B cell (primary cell): ENCODE data around the gene PDAP1. TPM values are rescaled to one million over a fixed set of nuclear protein-coding genes. Genes with fewer than 3 reads are reported as not detected.

Experiments
- ATAC-seq: fragments of 200-7000 bp; cut with Tn5 transposase; one replicate; pipeline ENCODE4 v1.10.0; 2021; ENCODE audit warnings: low read depth, mild to moderate bottlenecking, moderate number of reproducible peaks, moderate library complexity
- CTCF ChIA-PET: fragments of 350-600 bp; sonication (Branson Sonifier 250); formaldehyde crosslinking; loops from one replicate; lab custom pipeline; 2021; ENCODE audit warnings: antibody characterized with exemption, inconsistent platforms; lab: Charles Lee
- POLR2A ChIA-PET: fragments of 350-600 bp; sonication (Branson Sonifier 250); formaldehyde crosslinking; loops from one replicate; lab custom pipeline; 2021; ENCODE audit warnings: antibody characterized with exemption; lab: Charles Lee
- DNase-seq: peaks from one replicate; pipeline ENCODE4 v3.0.0; 2013
- H2AFZ ChIP-seq: 2 replicates; pipeline ENCODE4 v1.6.1; 2012; ENCODE audit warnings: mild to moderate bottlenecking, low read depth, low read length; ENCODE audit not compliant: insufficient read depth, poor library complexity, severe bottlenecking
- H3K27ac ChIP-seq, 2 donors: 1 replicate in 1 of 2; 2 replicates in 1 of 2; pipeline ENCODE4 v1.5.1; 2012 to 2013; ENCODE audit warnings: low read length in 2 of 2, mild to moderate bottlenecking in 2 of 2, moderate library complexity in 1 of 2
- H3K27me3 ChIP-seq, 4 experiments: fragments of 200-600 bp in 1 of 4; sonication (generic) in 1 of 4; replicated peaks in 1 of 4; 1 replicate in 2 of 4; 2 replicates in 2 of 4; pipeline versions ENCODE4 v1.6.1 to v1.7.0; 2013 to 2016; ENCODE audit warnings: low read length in 3 of 4, mild to moderate bottlenecking in 2 of 4, mixed read lengths in 1 of 4, moderate library complexity in 1 of 4; ENCODE audit not compliant: insufficient read depth in 4 of 4, control insufficient read depth in 3 of 4; ENCODE audit errors: control extremely low read depth in 1 of 4
- H3K36me3 ChIP-seq, 2 experiments: replicated peaks in 1 of 2; 1 replicate in 1 of 2; 2 replicates in 1 of 2; pipeline versions ENCODE4 v1.6.1 to v1.7.1; 2013; ENCODE audit warnings: low read length in 1 of 2; ENCODE audit not compliant: insufficient read depth in 2 of 2, control insufficient read depth in 1 of 2; ENCODE audit errors: control extremely low read depth in 1 of 2, extremely low read depth in 1 of 2
- H3K4me1 ChIP-seq, 2 donors: fragments of 200-600 bp in 1 of 2; sonication (generic) in 1 of 2; 1 replicate in 1 of 2; 2 replicates in 1 of 2; pipeline versions ENCODE4 v1.5.1 to v1.6.1; 2013 to 2017; ENCODE audit warnings: low read length in 2 of 2; ENCODE audit not compliant: control insufficient read depth in 2 of 2, insufficient read depth in 2 of 2
- H3K4me2 ChIP-seq: replicated peaks from 2 replicates; pipeline ENCODE3; 2012; ENCODE audit warnings: mild to moderate bottlenecking, low read depth, low read length; ENCODE audit not compliant: poor library complexity, severe bottlenecking
- H3K4me3 ChIP-seq, 5 experiments: fragments of 200-600 bp in 1 of 5; sonication (generic) in 1 of 5; 1 replicate in 3 of 5; 2 replicates in 2 of 5; pipeline versions ENCODE4 v1.5.1 to v1.7.0; 2011 to 2016; ENCODE audit warnings: low read length in 4 of 5, mild to moderate bottlenecking in 4 of 5, low read depth in 2 of 5, control low read depth in 1 of 5, moderate library complexity in 1 of 5; ENCODE audit not compliant: insufficient read depth in 1 of 5; ENCODE audit errors: control extremely low read depth in 1 of 5, extremely low read depth in 1 of 5
- H3K79me2 ChIP-seq: fragments of 200-600 bp; sonication (generic); one replicate; pipeline ENCODE4 v1.6.0; 2016; ENCODE audit warnings: low read length; ENCODE audit not compliant: control insufficient read depth, insufficient read depth
- H3K9ac ChIP-seq: fragments of 200-600 bp; sonication (generic); 2 replicates; pipeline ENCODE4 v1.6.1; 2017; ENCODE audit warnings: mild to moderate bottlenecking, low read length, moderate library complexity
- H3K9me3 ChIP-seq, 3 donors: one replicate each; pipeline versions ENCODE4 v1.6.1 to v1.7.1; 2013; ENCODE audit warnings: low read length in 2 of 3; ENCODE audit not compliant: control insufficient read depth in 2 of 3, insufficient read depth in 1 of 3; ENCODE audit errors: control extremely low read depth in 1 of 3
- H4K20me1 ChIP-seq: 2 replicates; pipeline ENCODE4 v1.6.0; 2012; ENCODE audit warnings: mild to moderate bottlenecking, low read length; ENCODE audit not compliant: insufficient read depth, control insufficient read depth, poor library complexity, severe bottlenecking
- H3K27ac Mint-ChIP-seq: one replicate; pipeline ENCODE4 v1.8.0; 2021; ENCODE audit warnings: mixed read lengths
- H3K27me3 Mint-ChIP-seq: one replicate; pipeline ENCODE4 v1.8.0; 2021; ENCODE audit warnings: mixed read lengths
- H3K4me1 Mint-ChIP-seq: one replicate; pipeline ENCODE4 v1.8.0; 2021; ENCODE audit warnings: mixed read lengths
- H3K4me3 Mint-ChIP-seq: one replicate; pipeline ENCODE4 v1.8.0; 2021; ENCODE audit warnings: mixed read lengths
- H3K9me3 Mint-ChIP-seq: one replicate; pipeline ENCODE4 v1.8.0; 2022; ENCODE audit warnings: mixed read lengths; ENCODE audit not compliant: insufficient read depth
- EZH2 ChIP-seq: IDR thresholded peaks from 2 replicates; pipeline ENCODE4 v1.6.1; 2012; ENCODE audit warnings: borderline replicate concordance, low read depth, mild to moderate bottlenecking, moderate library complexity, low read length; ENCODE audit not compliant: insufficient read depth, poor library complexity, severe bottlenecking
- WGBS: methylation state at CpG from one replicate; pipeline ENCODE4 v1.1.5; 2013; ENCODE audit warnings: missing lambda C conversion rate; ENCODE audit not compliant: insufficient coverage; 5-methylcytosine and 5-hydroxymethylcytosine counted together
- intact Hi-C: fragments of 100-400 bp; cut with micrococcal nuclease; formaldehyde crosslinking; loops from one replicate; pipeline ENCODE4 v1.10.0; 2022
- polyA plus RNA-seq: library from polyadenylated mRNA; depleted of rRNA; stranded (reverse); fragments of >200 nt; gene quantifications from 2 replicates; pipeline ENCODE4 v1.2.3, GENCODE V29; 2012
- total RNA-seq, 2 donors: library from RNA; stranded (reverse); fragments of 120-200 nt in 1 of 2; gene quantifications; 1 replicate in 1 of 2; 2 replicates in 1 of 2; pipeline versions ENCODE4 v1.2.3 to v1.2.4, GENCODE V29; 2013 to 2022
- TF ChIP-seq, protein P1 (sequence below): fragments of 200-600 bp; IDR thresholded peaks from one replicate; pipeline ENCODE4 v1.8.0; 2022; ENCODE audit warnings: antibody characterized with exemption, mild to moderate bottlenecking

The PDAP1 gene
- total and polyA plus RNA-seq, 2 donors (not counting 1 experiment from before 2014, with no cell fraction given), result 19.2 to 60.4 TPM

DNA sequence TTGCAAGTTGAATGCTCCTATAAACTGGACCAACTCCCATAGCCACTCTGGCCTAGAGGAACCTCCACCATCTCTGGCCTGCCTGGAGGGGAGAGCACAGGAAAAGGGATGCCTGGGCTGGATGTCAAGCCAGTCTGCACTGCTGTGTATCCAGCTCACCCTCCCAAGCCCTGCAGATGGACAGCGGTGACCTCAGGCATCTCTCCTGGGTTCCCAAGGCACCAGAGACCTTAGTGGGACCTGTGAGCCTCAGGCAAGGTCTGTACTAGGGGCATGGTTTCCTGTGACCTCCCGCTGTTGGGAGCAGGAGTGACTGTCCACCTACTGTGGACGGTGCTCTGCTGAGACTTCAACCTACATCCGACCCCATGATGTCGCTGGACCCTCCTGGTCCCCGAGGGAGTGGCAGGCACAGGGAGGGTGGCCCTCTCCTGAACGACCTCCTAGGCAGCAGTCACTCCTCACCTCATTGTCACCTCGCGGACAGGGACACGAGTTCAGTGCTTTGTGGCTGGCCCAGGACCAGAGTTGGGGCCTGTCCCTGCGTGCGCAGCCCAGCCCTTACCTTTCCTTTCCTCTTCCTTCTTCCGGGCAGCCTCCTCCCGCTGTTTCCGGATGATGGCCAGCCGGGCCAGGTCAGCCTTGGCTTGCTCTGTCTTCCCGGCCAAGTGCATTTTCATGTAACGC lies 11.0 kb downstream of the PDAP1 start:
- Histone ChIP-seq H3K4me3 (no peak overlapping the region), H2AFZ (no peak overlapping the region), H3K27me3 (no peaks in the 10 kb centered on the region), H3K27ac (peak overlapping the region in 1 of 2 donors; percentile 37), H3K36me3 (peaks cover 7 to 67% of the 10 kb centered on the region in 2 experiments), H3K9me3 (no peaks in the 10 kb centered on the region), H3K4me1 (peaks cover 8 to 14% of the 10 kb centered on the region in 2 donors), H3K9ac (no peak overlapping the region), H3K4me2 (no peak overlapping the region), H4K20me1 (peaks cover 80% of the 10 kb centered on the region), H3K79me2 (peaks cover 12% of the 10 kb centered on the region)
- Mint-ChIP-seq H3K27ac (peak overlapping the region; percentile 37), H3K27me3 (no peaks in the 10 kb centered on the region), H3K4me3 (no peak overlapping the region), H3K9me3 (no peaks in the 10 kb centered on the region), H3K4me1 (peaks cover 18% of the 10 kb centered on the region)
- ATAC-seq, result no peak
- intact Hi-C loops, result no loop called here
- WGBS, result 92% methylated on average over 12 of the region's 18 CpGs
- ChIA-PET POLR2A (no interaction called here), CTCF (interaction anchor here (1.1 kb wide), 1 partner anchor 32 kb away, joined by 3 read pairs; no protein-coding TSS in a partner anchor)
- no peak for DNase-seq
- TF ChIP-seq, protein P1, sequence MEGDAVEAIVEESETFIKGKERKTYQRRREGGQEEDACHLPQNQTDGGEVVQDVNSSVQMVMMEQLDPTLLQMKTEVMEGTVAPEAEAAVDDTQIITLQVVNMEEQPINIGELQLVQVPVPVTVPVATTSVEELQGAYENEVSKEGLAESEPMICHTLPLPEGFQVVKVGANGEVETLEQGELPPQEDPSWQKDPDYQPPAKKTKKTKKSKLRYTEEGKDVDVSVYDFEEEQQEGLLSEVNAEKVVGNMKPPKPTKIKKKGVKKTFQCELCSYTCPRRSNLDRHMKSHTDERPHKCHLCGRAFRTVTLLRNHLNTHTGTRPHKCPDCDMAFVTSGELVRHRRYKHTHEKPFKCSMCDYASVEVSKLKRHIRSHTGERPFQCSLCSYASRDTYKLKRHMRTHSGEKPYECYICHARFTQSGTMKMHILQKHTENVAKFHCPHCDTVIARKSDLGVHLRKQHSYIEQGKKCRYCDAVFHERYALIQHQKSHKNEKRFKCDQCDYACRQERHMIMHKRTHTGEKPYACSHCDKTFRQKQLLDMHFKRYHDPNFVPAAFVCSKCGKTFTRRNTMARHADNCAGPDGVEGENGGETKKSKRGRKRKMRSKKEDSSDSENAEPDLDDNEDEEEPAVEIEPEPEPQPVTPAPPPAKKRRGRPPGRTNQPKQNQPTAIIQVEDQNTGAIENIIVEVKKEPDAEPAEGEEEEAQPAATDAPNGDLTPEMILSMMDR, result no peak
- no peak for TF ChIP-seq EZH2
